SK-MEL-5 (cell line): Measurements from ENCODE around the gene ATP1A3. TPM values are rescaled to one million over a fixed set of nuclear protein-coding genes. Genes with fewer than 3 reads are reported as not detected.

ENCODE experiments used
- total RNA-seq: library from RNA; depleted of rRNA; stranded (reverse); fragments of >200 nt; shearing (Covaris generic); gene quantifications from 2 replicates; pipeline ENCODE4 v1.2.3, GENCODE V29; 2014; rRNA removed

Gene ATP1A3
- total RNA-seq, 1 experiment from 2014 or later: 1.2 TPM

Other genes starting within 250 kb of the ATP1A3 start
- gene CEACAM6, start 238.7 kb downstream of the ATP1A3 start, total RNA-seq: 0.13 TPM in 1 of 2 replicates, not detected in the other
- gene CEACAM3, start 197.6 kb downstream of the ATP1A3 start, total RNA-seq: not detected in 2 replicates
- gene LYPD4, start 149.5 kb downstream of the ATP1A3 start, total RNA-seq: not detected in 2 replicates
- not detected in 2 replicates for gene DMRTC2, start 149.2 kb downstream of the ATP1A3 start, total RNA-seq
- 1,776 and 1,861 TPM in 2 replicates for gene RPS19, start 134.0 kb downstream of the ATP1A3 start, total RNA-seq
- gene CD79A, start 117.0 kb downstream of the ATP1A3 start, total RNA-seq: 0.11 and 0.37 TPM in 2 replicates
- 18.9 and 24.9 TPM in 2 replicates for gene ARHGEF1, start 111.0 kb downstream of the ATP1A3 start, total RNA-seq
- not detected in 2 replicates for gene ERFL, start 65.8 kb downstream of the ATP1A3 start, total RNA-seq
- 137 and 154 TPM in 2 replicates for gene RABAC1, start 34.9 kb downstream of the ATP1A3 start, total RNA-seq
- not detected in 2 replicates for gene GRIK5, start 76.0 kb upstream of the ATP1A3 start, total RNA-seq
- 11.9 and 13.8 TPM in 2 replicates for gene ZNF574, start 81.9 kb upstream of the ATP1A3 start, total RNA-seq
- gene POU2F2, start 138.2 kb upstream of the ATP1A3 start, total RNA-seq: not detected in 2 replicates
- gene DEDD2, start 223.4 kb upstream of the ATP1A3 start, total RNA-seq: 19.5 and 23.9 TPM in 2 replicates
- 6.8 and 8.9 TPM in 2 replicates for gene ZNF526, start 226.1 kb upstream of the ATP1A3 start, total RNA-seq
- gene GSK3A, start 248.4 kb upstream of the ATP1A3 start, total RNA-seq: 18.7 and 19.0 TPM in 2 replicates